ENCODE results near the gene SEPTIN8.
A peak's percentile ranks its signal among the peaks of the same experiment; 100 is the strongest.

Gene SEPTIN8

GRCh38 chr5:132780577-132780976, 3.5 kb upstream of the SEPTIN8 start:
- DNase-seq (ENCODE audit: low spot score) = no peak

GRCh38 chr5:132779961-132780360, 2.9 kb upstream of the SEPTIN8 start:
- DNase-seq (ENCODE audit: low spot score) = peak; percentile 23

GRCh38 chr5:132778856-132779255, 1.8 kb upstream of the SEPTIN8 start:
- no peak for DNase-seq (ENCODE audit: low spot score)

GRCh38 chr5:132778129-132778528, 1.1 kb upstream of the SEPTIN8 start:
- DNase-seq (ENCODE audit: low spot score) = no peak

GRCh38 chr5:132776938-132777208, 166 bp downstream of the SEPTIN8 start:
- no peak for DNase-seq (ENCODE audit: low spot score)

- DNase-seq (ENCODE audit: low spot score) = peak; percentile 67
Measured at GRCh38 chr5:132776131-132776937, 705 bp downstream of the SEPTIN8 start.

GRCh38 chr5:132775476-132775961, 1.5 kb downstream of the SEPTIN8 start:
- no peak for DNase-seq (ENCODE audit: low spot score)

GRCh38 chr5:132774896-132775295, 2.1 kb downstream of the SEPTIN8 start:
- DNase-seq (ENCODE audit: low spot score) = no peak

- no peak for DNase-seq (ENCODE audit: low spot score)
Measured at GRCh38 chr5:132774406-132774805, 2.6 kb downstream of the SEPTIN8 start.

GRCh38 chr5:132773601-132774355, 3.3 kb downstream of the SEPTIN8 start:
- no peak for DNase-seq (ENCODE audit: low spot score)

- no peak for DNase-seq (ENCODE audit: low spot score)
Measured at GRCh38 chr5:132773114-132773513, 3.9 kb downstream of the SEPTIN8 start.

GRCh38 chr5:132772291-132773070, 4.6 kb downstream of the SEPTIN8 start:
- no peak for DNase-seq (ENCODE audit: low spot score)

- no peak for DNase-seq (ENCODE audit: low spot score)
Measured at GRCh38 chr5:132771503-132771998, 5.5 kb downstream of the SEPTIN8 start.

- DNase-seq (ENCODE audit: low spot score) = no peak
Measured at GRCh38 chr5:132770476-132771159, 6.4 kb downstream of the SEPTIN8 start.

- DNase-seq (ENCODE audit: low spot score) = no peak
Measured at GRCh38 chr5:132768485-132768868, 8.6 kb downstream of the SEPTIN8 start.

- no peak for DNase-seq (ENCODE audit: low spot score)
Measured at GRCh38 chr5:132767150-132767549, 9.9 kb downstream of the SEPTIN8 start.

GRCh38 chr5:132766806-132767055, 10.3 kb downstream of the SEPTIN8 start:
- no peak for DNase-seq (ENCODE audit: low spot score)

- DNase-seq (ENCODE audit: low spot score) = no peak
Measured at GRCh38 chr5:132766020-132766805, 10.8 kb downstream of the SEPTIN8 start.

- DNase-seq (ENCODE audit: low spot score) = no peak
Measured at GRCh38 chr5:132765311-132766019, 11.6 kb downstream of the SEPTIN8 start.

- no peak for DNase-seq (ENCODE audit: low spot score)
Measured at GRCh38 chr5:132764671-132765238, 12.3 kb downstream of the SEPTIN8 start.

Data from left forelimb (tissue), 1 donor.